Cardiac fibroblast (primary cell): ENCODE measurements around the gene ICA1.
A peak's percentile ranks its signal among the peaks of the same experiment; 100 is the strongest.
"Not testable (repeated sequence)": the region's sequence is repeated elsewhere in the genome, so short reads cannot be mapped to it uniquely, and the experiment has no call there.

Experiments
- DNase-seq, 2 donors: peaks; one replicate each; pipeline versions ENCODE4 v3.0.0 to v3.0.0-alpha.2; 2010; ENCODE audit warnings: low read depth in 2 of 2
- H3K4me3 ChIP-seq, 2 donors: replicated peaks in 1 of 2; 1 replicate in 1 of 2; 2 replicates in 1 of 2; pipeline ENCODE4 v1.5.1; 2011; ENCODE audit warnings: low read depth in 2 of 2, low read length in 2 of 2, mild to moderate bottlenecking in 2 of 2, moderate library complexity in 1 of 2
- CTCF ChIP-seq: IDR thresholded peaks from one replicate; pipeline ENCODE4 v1.5.1; 2011; ENCODE audit warnings: low read depth, mild to moderate bottlenecking, low read length, inconsistent platforms

Gene ICA1

GRCh38 chr7:8261711-8262695, at the start of gene ICA1:
ICA1 (minus strand) TSS chr7:8262167; CDS start chr7:8235926, 26,241 bp downstream.
- peak; percentile 10 to 13 for DNase-seq
- peak within 1 kb of the TSS; percentile 42 to 49 for H3K4me3 ChIP-seq
- TF ChIP-seq CTCF: no peak

- no peak for DNase-seq
- H3K4me3 ChIP-seq: no peak overlapping the region
- no peak for TF ChIP-seq CTCF
Observed at GRCh38 chr7:8310876-8311275, 48.9 kb upstream of the ICA1 start.

GRCh38 chr7:8305625-8306388, 43.8 kb upstream of the ICA1 start:
- DNase-seq: no peak

GRCh38 chr7:8305104-8305503, 43.1 kb upstream of the ICA1 start:
- no peak overlapping the region for H3K4me3 ChIP-seq

More at GRCh38 chr7:8305625-8306388, 43.8 kb upstream of the ICA1 start:
- no peak overlapping the region for H3K4me3 ChIP-seq
- no peak for TF ChIP-seq CTCF

GRCh38 chr7:8303904-8304528, 42.0 kb upstream of the ICA1 start:
- no peak for TF ChIP-seq CTCF
- DNase-seq: no peak

More at GRCh38 chr7:8305104-8305503, 43.1 kb upstream of the ICA1 start:
- TF ChIP-seq CTCF: no peak
- DNase-seq: no peak

GRCh38 chr7:8297023-8297422, 35.1 kb upstream of the ICA1 start:
- not testable (repeated sequence) for H3K4me3 ChIP-seq

More at GRCh38 chr7:8303904-8304528, 42.0 kb upstream of the ICA1 start:
- H3K4me3 ChIP-seq: no peak overlapping the region

GRCh38 chr7:8296362-8296659, 34.3 kb upstream of the ICA1 start:
- H3K4me3 ChIP-seq: no peak overlapping the region
- no peak for TF ChIP-seq CTCF
- no peak for DNase-seq

More at GRCh38 chr7:8297023-8297422, 35.1 kb upstream of the ICA1 start:
- DNase-seq: not testable (repeated sequence)
